ENCODE results near the gene TTLL13.
A peak's percentile ranks its signal among the peaks of the same experiment; 100 is the strongest.

Gene TTLL13

GRCh38 chr15:90217671-90218394 lies 31.5 kb upstream of the TTLL13 start:
- DNase-seq = no peak

GRCh38 chr15:90219421-90220141 lies 29.8 kb upstream of the TTLL13 start:
- DNase-seq = no peak

- peak; percentile 72 for DNase-seq
These were observed 28.0 kb upstream of the TTLL13 start for GRCh38 chr15:90221246-90221900.

GRCh38 chr15:90222547-90222946 lies 26.8 kb upstream of the TTLL13 start:
- no peak for DNase-seq

GRCh38 chr15:90223441-90224165 lies 25.8 kb upstream of the TTLL13 start:
- no peak for DNase-seq

GRCh38 chr15:90225047-90225446 lies 24.3 kb upstream of the TTLL13 start:
- no peak for DNase-seq

GRCh38 chr15:90225504-90226234 lies 23.7 kb upstream of the TTLL13 start:
- DNase-seq = no peak

GRCh38 chr15:90227336-90227735 lies 22.0 kb upstream of the TTLL13 start:
- DNase-seq = no peak

- no peak for DNase-seq
These were observed 21.3 kb upstream of the TTLL13 start for GRCh38 chr15:90227816-90228772.

GRCh38 chr15:90228960-90229359 lies 20.4 kb upstream of the TTLL13 start:
- DNase-seq = no peak

GRCh38 chr15:90230071-90230494 lies 19.3 kb upstream of the TTLL13 start:
- no peak for DNase-seq

GRCh38 chr15:90230610-90231009 lies 18.7 kb upstream of the TTLL13 start:
- DNase-seq = no peak

GRCh38 chr15:90231028-90232017 lies 18.0 kb upstream of the TTLL13 start:
- no peak for DNase-seq

- DNase-seq = no peak
These were observed 17.2 kb upstream of the TTLL13 start for GRCh38 chr15:90232196-90232595.

- no peak for DNase-seq
These were observed 16.4 kb upstream of the TTLL13 start for GRCh38 chr15:90232941-90233386.

GRCh38 chr15:90233387-90234095 lies 15.8 kb upstream of the TTLL13 start, which contains the start of gene CIB1:
TSS of gene CIB1 (minus strand) at chr15:90233941. CDS start at chr15:90233885, 56 bp downstream.
- DNase-seq = peak; percentile 69

- no peak for DNase-seq
These were observed 15.0 kb upstream of the TTLL13 start, which contains the start of gene GDPGP1 for GRCh38 chr15:90234096-90234988. TSS of gene GDPGP1 (plus strand) at chr15:90234209. CDS start at chr15:90240909, 6,700 bp downstream.

- DNase-seq = no peak
These were observed 10.0 kb upstream of the TTLL13 start for GRCh38 chr15:90239371-90239770.

Data from SHP77 treated with DMSO at 0.1 percent for 48 hours (cell line).